NCI-H128 (cell line): ENCODE results near the gene UTS2B.
A peak's percentile ranks its signal among the peaks of the same experiment; 100 is the strongest.

Experiments used
- DNase-seq: peaks from one replicate; lab custom pipeline; 2025; ENCODE audit not compliant: unreplicated experiment; lab: John Stamatoyannopoulos, UW

UTS2B gene

GRCh38 chr3:191353022-191353777 lies 22.9 kb upstream of the UTS2B start:
- DNase-seq = no peak

- no peak for DNase-seq
Observed at GRCh38 chr3:191352014-191352413, 21.7 kb upstream of the UTS2B start.

GRCh38 chr3:191350396-191351090 lies 20.2 kb upstream of the UTS2B start:
- DNase-seq = no peak

- DNase-seq = no peak
Observed at GRCh38 chr3:191348098-191348497, 17.8 kb upstream of the UTS2B start.

- DNase-seq = no peak
Observed at GRCh38 chr3:191347228-191347627, 16.9 kb upstream of the UTS2B start.

- no peak for DNase-seq
Observed at GRCh38 chr3:191345334-191345733, 15.0 kb upstream of the UTS2B start.

- DNase-seq = no peak
Observed at GRCh38 chr3:191343913-191344312, 13.6 kb upstream of the UTS2B start.

- no peak for DNase-seq
Observed at GRCh38 chr3:191343115-191343514, 12.8 kb upstream of the UTS2B start.

- no peak for DNase-seq
Observed at GRCh38 chr3:191342411-191342810, 12.1 kb upstream of the UTS2B start.

GRCh38 chr3:191342006-191342405 lies 11.7 kb upstream of the UTS2B start:
- no peak for DNase-seq

- no peak for DNase-seq
Observed at GRCh38 chr3:191340966-191341365, 10.6 kb upstream of the UTS2B start.

GRCh38 chr3:191340351-191340750 lies 10.0 kb upstream of the UTS2B start:
- DNase-seq = no peak

- DNase-seq = no peak
Observed at GRCh38 chr3:191339316-191339917, 9.1 kb upstream of the UTS2B start.

GRCh38 chr3:191338177-191338488 lies 7.8 kb upstream of the UTS2B start:
- DNase-seq = no peak

- DNase-seq = no peak
Observed at GRCh38 chr3:191336833-191337232, 6.5 kb upstream of the UTS2B start.

- DNase-seq = no peak
Observed at GRCh38 chr3:191334346-191334893, 4.1 kb upstream of the UTS2B start.

- no peak for DNase-seq
Observed at GRCh38 chr3:191333298-191333880, 3.1 kb upstream of the UTS2B start.

- DNase-seq = no peak
Observed at GRCh38 chr3:191331388-191331787, 1.1 kb upstream of the UTS2B start.

GRCh38 chr3:191330530-191331048 lies 263 bp upstream of the UTS2B start:
- DNase-seq = no peak

- peak; percentile 44 for DNase-seq
Observed at GRCh38 chr3:191328962-191329653, 1.2 kb downstream of the UTS2B start, which contains the start of gene CCDC50. Gene CCDC50, plus strand, starts transcription at chr3:191329394. Its CDS starts 281 bp downstream, at chr3:191329675.
